Liver (tissue), 3 donors: Measurements from ENCODE around the gene ATP2B1.
"Not testable (repeated sequence)": the region's sequence is repeated elsewhere in the genome, so short reads cannot be mapped to it uniquely, and the experiment has no call there.

Experiments used
- CTCF ChIP-seq: fragments of 150-350 bp; IDR thresholded peaks from 2 replicates; pipeline ENCODE4 v1.5.1; 2017; ENCODE audit warnings: improper control_type of control experiment, low read depth, low read length; ENCODE audit not compliant: missing input control
- EGR1 ChIP-seq, 2 donors: IDR thresholded peaks; 2 replicates each; pipeline ENCODE4 v1.6.1; 2016 to 2018; ENCODE audit warnings: antibody characterized with exemption in 2 of 2, low read depth in 2 of 2
- GABPA ChIP-seq, 2 donors: IDR thresholded peaks in 1 of 2; conservative IDR thresholded peaks in 1 of 2; 2 replicates each; pipeline ENCODE4 v1.6.1; 2016; ENCODE audit warnings: antibody characterized with exemption in 2 of 2, mild to moderate bottlenecking in 1 of 2, moderate library complexity in 1 of 2
- HNF4G ChIP-seq: IDR thresholded peaks from 2 replicates; pipeline ENCODE4 v1.6.1; 2016; ENCODE audit warnings: antibody characterized with exemption
- MAX ChIP-seq: IDR thresholded peaks from 2 replicates; pipeline ENCODE4 v1.6.1; 2016; ENCODE audit warnings: antibody characterized with exemption
- REST ChIP-seq: IDR thresholded peaks from 2 replicates; pipeline ENCODE4 v1.6.1; 2016; ENCODE audit warnings: antibody characterized with exemption, mild to moderate bottlenecking
- SP1 ChIP-seq: IDR thresholded peaks from 2 replicates; pipeline ENCODE4 v1.6.1; 2018; ENCODE audit warnings: antibody characterized with exemption, mild to moderate bottlenecking
- TAF1 ChIP-seq: conservative IDR thresholded peaks from 2 replicates; pipeline ENCODE4 v1.6.1; 2016; ENCODE audit warnings: antibody characterized with exemption, mild to moderate bottlenecking
- YY1 ChIP-seq: IDR thresholded peaks from 2 replicates; pipeline ENCODE4 v1.6.1; 2016; ENCODE audit warnings: antibody characterized with exemption, mild to moderate bottlenecking
- donor health status: healthy.
- donor health status: healthy.

GRCh38 chr12:89757987-89758386 lies 49.3 kb upstream of the ATP2B1 start:
- TF ChIP-seq CTCF; GABPA (IDR thresholded peaks at IDR 0.05 in 1 of 2, conservative IDR thresholded peaks at IDR 0.05 in 1 of 2); HNF4G; MAX; YY1; REST; TAF1; EGR1 (IDR thresholded peaks at IDR 0.05; ENCODE audit: low read depth in 2 of 2); SP1: not testable (repeated sequence)
